Loucy (cell line): ENCODE measurements around the gene CTH.
"Not testable (repeated sequence)": the region's sequence is repeated elsewhere in the genome, so short reads cannot be mapped to it uniquely, and the experiment has no call there.

Experiments used
- EZH2phosphoT487 ChIP-seq: fragments of 200-600 bp; IDR thresholded peaks from 2 replicates; pipeline ENCODE4 v1.6.1; 2018; ENCODE audit warnings: antibody characterized with exemption, mild to moderate bottlenecking, moderate library complexity, borderline replicate concordance
- TF ChIP-seq, protein P1 (sequence below): fragments of 200-600 bp; sonication (generic); conservative IDR thresholded peaks from 2 replicates; pipeline ENCODE4 v1.5.1; 2014; ENCODE audit warnings: mild to moderate bottlenecking, antibody characterized with exemption, low read length

DNA sequence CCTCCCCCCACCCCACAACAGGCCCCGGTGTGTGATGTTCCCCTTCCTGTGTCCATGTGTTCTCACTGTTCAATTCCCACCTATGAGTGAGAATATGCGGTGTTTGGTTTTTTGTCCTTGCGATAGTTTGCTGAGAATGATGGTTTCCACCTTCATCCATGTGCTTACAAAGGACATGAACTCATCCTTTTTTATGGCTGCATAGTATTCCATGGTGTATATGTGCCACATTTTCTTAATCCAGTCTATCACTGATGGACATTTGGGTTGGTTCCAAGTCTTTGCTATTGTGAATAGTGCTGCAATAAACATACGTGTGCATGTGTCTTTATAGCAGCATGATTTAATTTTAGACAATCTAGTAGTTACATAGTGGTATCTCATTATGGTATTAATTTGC lies 66.8 kb downstream of the CTH start:
- TF ChIP-seq, protein P1, sequence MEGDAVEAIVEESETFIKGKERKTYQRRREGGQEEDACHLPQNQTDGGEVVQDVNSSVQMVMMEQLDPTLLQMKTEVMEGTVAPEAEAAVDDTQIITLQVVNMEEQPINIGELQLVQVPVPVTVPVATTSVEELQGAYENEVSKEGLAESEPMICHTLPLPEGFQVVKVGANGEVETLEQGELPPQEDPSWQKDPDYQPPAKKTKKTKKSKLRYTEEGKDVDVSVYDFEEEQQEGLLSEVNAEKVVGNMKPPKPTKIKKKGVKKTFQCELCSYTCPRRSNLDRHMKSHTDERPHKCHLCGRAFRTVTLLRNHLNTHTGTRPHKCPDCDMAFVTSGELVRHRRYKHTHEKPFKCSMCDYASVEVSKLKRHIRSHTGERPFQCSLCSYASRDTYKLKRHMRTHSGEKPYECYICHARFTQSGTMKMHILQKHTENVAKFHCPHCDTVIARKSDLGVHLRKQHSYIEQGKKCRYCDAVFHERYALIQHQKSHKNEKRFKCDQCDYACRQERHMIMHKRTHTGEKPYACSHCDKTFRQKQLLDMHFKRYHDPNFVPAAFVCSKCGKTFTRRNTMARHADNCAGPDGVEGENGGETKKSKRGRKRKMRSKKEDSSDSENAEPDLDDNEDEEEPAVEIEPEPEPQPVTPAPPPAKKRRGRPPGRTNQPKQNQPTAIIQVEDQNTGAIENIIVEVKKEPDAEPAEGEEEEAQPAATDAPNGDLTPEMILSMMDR: not testable (repeated sequence)
- not testable (repeated sequence) for TF ChIP-seq EZH2phosphoT487
